Activated naive CD8-positive, alpha-beta T cell treated with anti-CD3 and anti-CD28 coated beads, Interleukin-2, amount 10 ng/mL, durations not matched to agents 7 days and 5 days (primary cell): ENCODE data around the gene GNAZ. TPM values are rescaled to one million over a fixed set of nuclear protein-coding genes. Genes with fewer than 3 reads are reported as not detected.

Experiments
- ATAC-seq: fragments of 150-1000 bp; cut with Tn5 transposase; one replicate; pipeline ENCODE4 v1.10.0; 2021; ENCODE audit warnings: low read depth, moderate library complexity
- POLR2A ChIA-PET: fragments of 350-600 bp; sonication (Branson Sonifier 250); formaldehyde crosslinking; loops from one replicate; lab custom pipeline; 2021; ENCODE audit warnings: antibody characterized with exemption; lab: Charles Lee
- DNase-seq: peaks from one replicate; pipeline ENCODE4 v3.0.0; 2021
- H3K27ac Mint-ChIP-seq: one replicate; pipeline ENCODE4 v1.8.0; 2022; ENCODE audit warnings: mild to moderate bottlenecking, mixed read lengths
- H3K27me3 Mint-ChIP-seq: one replicate; pipeline ENCODE4 v1.8.0; 2022; ENCODE audit warnings: mild to moderate bottlenecking, moderate library complexity, mixed read lengths
- H3K36me3 Mint-ChIP-seq: one replicate; pipeline ENCODE4 v1.8.0; 2021; ENCODE audit warnings: mild to moderate bottlenecking, mixed read lengths
- H3K4me1 Mint-ChIP-seq: one replicate; pipeline ENCODE4 v1.8.0; 2021; ENCODE audit warnings: mixed read lengths
- H3K4me3 Mint-ChIP-seq: one replicate; pipeline ENCODE4 v1.8.0; 2022; ENCODE audit warnings: mild to moderate bottlenecking, moderate library complexity, mixed read lengths
- H3K9me3 Mint-ChIP-seq: one replicate; pipeline ENCODE4 v1.8.0; 2021; ENCODE audit warnings: mixed read lengths
- total RNA-seq, 2 experiments: library from RNA; stranded (reverse); gene quantifications; one replicate each; pipeline ENCODE4 v1.2.3, GENCODE V29; 2021

The GNAZ gene
- total RNA-seq, 2 experiments from 2014 or later, result 0.20 to 0.22 TPM

DNA sequence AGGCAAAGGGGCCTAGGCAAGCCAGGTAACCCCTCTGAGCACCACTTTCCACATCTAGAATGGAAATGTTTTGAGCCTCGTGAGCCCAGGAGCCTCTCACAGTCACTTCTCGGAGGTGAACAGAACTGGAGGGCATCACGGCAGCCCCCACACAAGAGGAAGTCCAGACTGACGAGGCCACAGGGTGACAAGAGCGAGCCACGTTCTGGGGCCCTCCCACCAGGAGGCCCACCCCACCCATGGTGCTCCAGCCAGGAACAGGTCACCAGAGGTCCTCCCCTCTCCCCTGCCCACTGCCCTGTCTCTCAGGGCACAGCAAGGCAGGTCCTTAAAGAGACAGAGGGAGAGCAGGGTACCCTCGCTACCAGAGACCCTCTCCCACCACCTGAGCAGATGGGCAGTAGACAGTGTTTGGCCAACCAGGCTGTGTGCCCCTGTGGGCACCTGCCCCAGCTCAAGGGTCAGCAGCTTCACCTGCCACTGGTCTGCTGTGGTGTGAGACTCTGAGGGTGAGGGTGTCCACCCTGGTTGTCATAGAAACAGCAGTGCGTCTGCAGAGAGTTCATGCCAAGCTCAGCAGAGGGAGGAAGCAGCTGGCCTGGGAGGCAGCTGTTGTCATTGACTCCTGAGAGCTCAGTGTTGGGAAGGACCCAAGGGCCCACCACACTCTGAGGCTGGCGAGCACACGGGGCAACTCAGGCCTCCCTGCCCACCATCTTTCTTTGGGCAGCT is 40.0 kb downstream of the GNAZ start:
- H3K9me3 Mint-ChIP-seq, result no peaks in the 10 kb centered on the region
- H3K4me1 Mint-ChIP-seq, result no peaks in the 10 kb centered on the region
- POLR2A ChIA-PET, result no interaction called here
- no peaks in the 10 kb centered on the region for H3K36me3 Mint-ChIP-seq
- DNase-seq (no peak), ATAC-seq (no peak)
- H3K27ac Mint-ChIP-seq, result no peak overlapping the region
- H3K27me3 Mint-ChIP-seq, result no peaks in the 10 kb centered on the region
- H3K4me3 Mint-ChIP-seq, result no peak overlapping the region

- Mint-ChIP-seq H3K27me3 (no peaks in the 10 kb centered on the region), H3K36me3 (no peaks in the 10 kb centered on the region), H3K9me3 (no peaks in the 10 kb centered on the region), H3K27ac (no peak overlapping the region), H3K4me1 (no peaks in the 10 kb centered on the region), H3K4me3 (no peak overlapping the region)
- no peak for DNase-seq
- ATAC-seq, result no peak
- POLR2A ChIA-PET, result no interaction called here
Measured at GRCh38 chr22:23110922-23111527, 40.7 kb downstream of the GNAZ start.

DNA sequence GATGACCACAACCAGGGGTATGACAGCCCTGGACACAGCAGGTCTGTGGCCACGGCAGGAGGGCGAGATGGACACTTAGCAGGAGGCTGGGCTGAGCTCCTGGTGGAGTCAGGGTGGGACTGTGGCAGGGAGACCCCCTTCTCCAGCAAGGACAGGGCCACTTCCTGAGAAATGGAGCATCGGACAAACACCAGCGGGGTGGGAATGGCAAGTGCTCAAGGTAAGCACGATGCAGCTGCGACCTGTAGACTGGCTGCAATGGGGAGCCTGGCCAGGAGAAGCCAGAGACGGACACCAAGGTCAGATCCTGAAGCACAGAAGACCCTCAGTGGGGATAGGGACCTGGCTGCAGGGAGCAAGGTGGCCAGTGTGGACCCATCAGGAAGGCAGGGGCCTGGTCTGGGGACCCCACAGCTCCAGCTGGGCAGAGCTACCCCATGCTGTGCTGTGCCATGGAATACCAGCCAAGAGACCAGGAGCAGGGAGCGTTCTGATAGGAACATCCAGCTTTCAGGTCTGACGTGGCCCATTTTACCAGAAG is 42.2 kb downstream of the GNAZ start:
- Mint-ChIP-seq H3K36me3 (no peaks in the 10 kb centered on the region), H3K9me3 (no peaks in the 10 kb centered on the region), H3K27ac (no peak overlapping the region)

GRCh38 chr22:23113067-23113846 is 42.9 kb downstream of the GNAZ start:
- DNase-seq, result no peak
- Mint-ChIP-seq H3K4me3 (no peak overlapping the region), H3K9me3 (no peaks in the 10 kb centered on the region), H3K36me3 (no peaks in the 10 kb centered on the region), H3K27me3 (no peaks in the 10 kb centered on the region), H3K27ac (no peak overlapping the region), H3K4me1 (no peaks in the 10 kb centered on the region)
- ATAC-seq, result no peak
- POLR2A ChIA-PET, result no interaction called here

More for the DNA sequence above, 42.2 kb downstream of the GNAZ start:
- ATAC-seq, result no peak
- DNase-seq, result no peak
- Mint-ChIP-seq H3K27me3 (no peaks in the 10 kb centered on the region), H3K4me1 (no peaks in the 10 kb centered on the region), H3K4me3 (no peak overlapping the region)
- POLR2A ChIA-PET, result no interaction called here

GRCh38 chr22:23113847-23114720 is 43.8 kb downstream of the GNAZ start:
- no peaks in the 10 kb centered on the region for H3K27me3 Mint-ChIP-seq
- no peak overlapping the region for H3K4me3 Mint-ChIP-seq
- H3K27ac Mint-ChIP-seq, result no peak overlapping the region
- no peak for ATAC-seq
- H3K4me1 Mint-ChIP-seq, result no peaks in the 10 kb centered on the region
- no peaks in the 10 kb centered on the region for H3K9me3 Mint-ChIP-seq
- no peaks in the 10 kb centered on the region for H3K36me3 Mint-ChIP-seq
- no peak for DNase-seq
- POLR2A ChIA-PET, result no interaction called here

- peaks cover 5% of the 10 kb centered on the region for H3K4me1 Mint-ChIP-seq
- no peaks in the 10 kb centered on the region for H3K27me3 Mint-ChIP-seq
- H3K36me3 Mint-ChIP-seq, result peaks cover 2% of the 10 kb centered on the region
- ATAC-seq, result no peak
- no peaks in the 10 kb centered on the region for H3K9me3 Mint-ChIP-seq
- H3K27ac Mint-ChIP-seq, result no peak overlapping the region
- POLR2A ChIA-PET, result no interaction called here
- no peak for DNase-seq
- no peak overlapping the region for H3K4me3 Mint-ChIP-seq
Measured at GRCh38 chr22:23114721-23115020, 44.4 kb downstream of the GNAZ start.

- peaks cover 2% of the 10 kb centered on the region for H3K36me3 Mint-ChIP-seq
- H3K27ac Mint-ChIP-seq, result no peak overlapping the region
- POLR2A ChIA-PET, result no interaction called here
- no peaks in the 10 kb centered on the region for H3K27me3 Mint-ChIP-seq
- no peaks in the 10 kb centered on the region for H3K9me3 Mint-ChIP-seq
- ATAC-seq (no peak), DNase-seq (no peak)
- peaks cover 8% of the 10 kb centered on the region for H3K4me1 Mint-ChIP-seq
- no peak overlapping the region for H3K4me3 Mint-ChIP-seq
Measured at GRCh38 chr22:23115369-23115768, 45.0 kb downstream of the GNAZ start.

- peaks cover 2% of the 10 kb centered on the region for H3K36me3 Mint-ChIP-seq
- H3K27ac Mint-ChIP-seq, result no peak overlapping the region
- ATAC-seq (no peak), DNase-seq (no peak)
- H3K9me3 Mint-ChIP-seq, result no peaks in the 10 kb centered on the region
- POLR2A ChIA-PET, result no interaction called here
- H3K4me1 Mint-ChIP-seq, result peaks cover 8% of the 10 kb centered on the region
- H3K4me3 Mint-ChIP-seq, result no peak overlapping the region
- H3K27me3 Mint-ChIP-seq, result no peaks in the 10 kb centered on the region
Measured at GRCh38 chr22:23115825-23116494, 45.6 kb downstream of the GNAZ start.

GRCh38 chr22:23116506-23117263 is 46.4 kb downstream of the GNAZ start:
- POLR2A ChIA-PET, result no interaction called here
- no peak for ATAC-seq
- Mint-ChIP-seq H3K4me3 (no peak overlapping the region), H3K27me3 (peaks cover 1% of the 10 kb centered on the region), H3K4me1 (peaks cover 8% of the 10 kb centered on the region), H3K27ac (no peak overlapping the region), H3K36me3 (peaks cover 2% of the 10 kb centered on the region), H3K9me3 (no peaks in the 10 kb centered on the region)
- DNase-seq, result no peak

DNA sequence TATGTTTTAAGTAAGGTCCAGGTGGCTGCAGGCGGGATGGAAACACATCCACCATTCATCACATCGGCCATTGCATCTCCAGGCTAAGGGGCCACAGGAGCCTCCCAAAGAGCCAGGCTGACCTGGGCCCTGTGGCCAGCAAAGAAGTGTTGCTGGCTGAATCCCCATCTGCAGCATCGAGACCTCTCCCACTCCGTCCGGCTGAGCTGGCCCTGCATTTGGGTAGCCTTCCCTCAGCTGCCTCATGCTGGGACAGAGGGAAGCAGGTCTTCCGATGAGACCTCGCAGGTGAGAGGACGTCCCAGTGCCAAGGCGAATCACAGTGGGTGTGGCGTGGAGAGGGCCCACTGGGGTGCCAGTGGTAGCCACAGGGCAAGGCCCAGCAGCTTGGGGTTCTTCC is 47.0 kb downstream of the GNAZ start:
- POLR2A ChIA-PET, result no interaction called here
- Mint-ChIP-seq H3K36me3 (peaks cover 2% of the 10 kb centered on the region), H3K27me3 (peaks cover 1% of the 10 kb centered on the region), H3K4me3 (no peak overlapping the region), H3K4me1 (peaks cover 8% of the 10 kb centered on the region), H3K27ac (no peak overlapping the region), H3K9me3 (no peaks in the 10 kb centered on the region)
- ATAC-seq, result no peak
- no peak for DNase-seq

GRCh38 chr22:23117891-23118646 is 47.8 kb downstream of the GNAZ start:
- POLR2A ChIA-PET, result interaction anchor here (1.2 kb wide), 1 partner anchor 24 kb away, joined by 5 read pairs; the partner anchor contains the start of gene RSPH14
- Mint-ChIP-seq H3K4me1 (peaks cover 8% of the 10 kb centered on the region), H3K4me3 (no peak overlapping the region), H3K27ac (no peak overlapping the region), H3K36me3 (peaks cover 2% of the 10 kb centered on the region), H3K27me3 (peaks cover 1% of the 10 kb centered on the region), H3K9me3 (no peaks in the 10 kb centered on the region)
- DNase-seq, result no peak
- ATAC-seq, result no peak
